Natural killer cell (primary cell): ENCODE results near the gene SH2D7. TPM values are rescaled to one million over a fixed set of nuclear protein-coding genes. Genes with fewer than 3 reads are reported as not detected.

Experiments used
- ATAC-seq, 3 donors: fragments of 150-1000 bp in 2 of 3; fragments of 200-7000 bp in 1 of 3; cut with Tn5 transposase; 1 replicate in 1 of 3; 2 replicates in 2 of 3; pipeline ENCODE4 v1.10.0; 2021; ENCODE audit warnings: mild to moderate bottlenecking in 2 of 3, moderate library complexity in 2 of 3
- DNase-seq, 2 donors: peaks; one replicate each; pipeline versions ENCODE4 v3.0.0 to v3.0.0-alpha.2; 2013 to 2021; ENCODE audit warnings: mixed read lengths in 1 of 2
- H3K27ac ChIP-seq: one replicate; pipeline ENCODE4 v1.5.1; 2013; ENCODE audit warnings: mild to moderate bottlenecking, low read length
- H3K27me3 ChIP-seq: one replicate; pipeline ENCODE4 v1.6.1; 2013; ENCODE audit warnings: low read length; ENCODE audit not compliant: control insufficient read depth, insufficient read depth
- H3K36me3 ChIP-seq: one replicate; pipeline ENCODE4 v1.6.1; 2013; ENCODE audit warnings: low read length; ENCODE audit not compliant: control insufficient read depth, insufficient read depth
- H3K4me1 ChIP-seq: one replicate; pipeline ENCODE4 v1.6.1; 2013; ENCODE audit warnings: low read length; ENCODE audit not compliant: control insufficient read depth, insufficient read depth
- H3K4me3 ChIP-seq: one replicate; pipeline ENCODE4 v1.5.1; 2013; ENCODE audit warnings: low read length
- H3K9me3 ChIP-seq: one replicate; pipeline ENCODE4 v1.6.1; 2013; ENCODE audit warnings: low read length; ENCODE audit not compliant: control insufficient read depth, insufficient read depth
- H3K27ac Mint-ChIP-seq, 2 donors: one replicate each; pipeline ENCODE4 v1.8.0; 2022; ENCODE audit warnings: mild to moderate bottlenecking in 2 of 2, mixed read lengths in 2 of 2, moderate library complexity in 1 of 2
- H3K27me3 Mint-ChIP-seq, 2 donors: one replicate each; pipeline ENCODE4 v1.8.0; 2022; ENCODE audit warnings: low read depth in 2 of 2, mixed read lengths in 2 of 2
- H3K36me3 Mint-ChIP-seq: one replicate; pipeline ENCODE4 v1.8.0; 2022; ENCODE audit warnings: mixed read lengths
- H3K4me1 Mint-ChIP-seq, 2 donors: one replicate each; pipeline ENCODE4 v1.8.0; 2022; ENCODE audit warnings: mixed read lengths in 2 of 2
- H3K4me3 Mint-ChIP-seq: one replicate; pipeline ENCODE4 v1.8.0; 2022; ENCODE audit warnings: mild to moderate bottlenecking, moderate library complexity, mixed read lengths
- H3K9me3 Mint-ChIP-seq, 2 donors: one replicate each; pipeline ENCODE4 v1.8.0; 2022; ENCODE audit warnings: mixed read lengths in 2 of 2
- WGBS: methylation state at CpG from one replicate; pipeline ENCODE4 v1.1.7; 2013; ENCODE audit warnings: missing lambda C conversion rate; ENCODE audit not compliant: insufficient coverage; 5-methylcytosine and 5-hydroxymethylcytosine counted together
- intact Hi-C: fragments of 100-400 bp; cut with micrococcal nuclease; formaldehyde crosslinking; loops from one replicate; pipeline ENCODE4 v1.14.2; 2022
- total RNA-seq, 4 donors: library from RNA; stranded (reverse); fragments of 120-200 nt in 1 of 4; gene quantifications; one replicate each; pipeline versions ENCODE4 v1.2.3 to v1.2.4, GENCODE V29; 2013 to 2022
- TF ChIP-seq, protein P1 (sequence below): fragments of 200-600 bp; IDR thresholded peaks from one replicate; pipeline ENCODE4 v1.8.0; 2022; ENCODE audit warnings: antibody characterized with exemption

The SH2D7 gene
- total RNA-seq, 3 donors from 2014 or later (not counting 1 experiment from before 2014, with no cell fraction given) = not detected

DNA sequence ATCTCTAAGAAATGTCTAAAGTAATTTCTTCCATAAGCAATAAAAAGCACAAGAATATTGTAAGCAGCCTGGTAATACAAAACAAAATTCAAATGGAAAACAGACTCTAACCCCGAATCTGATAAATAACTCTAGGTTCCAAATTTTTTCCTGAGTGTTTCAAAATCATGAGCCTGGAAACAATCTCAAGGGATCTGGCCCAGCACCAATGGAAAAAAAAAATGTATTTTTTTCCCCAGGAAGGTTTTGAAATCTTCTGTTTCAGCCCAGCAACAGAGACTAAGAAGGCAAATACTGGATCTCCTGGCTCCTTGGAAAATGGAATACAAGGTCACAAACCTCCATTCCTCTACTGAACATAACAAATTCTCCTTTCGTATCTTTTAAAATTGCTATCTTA, 27.8 kb upstream of the SH2D7 start:
- ATAC-seq (no peak), DNase-seq (no peak)
- Mint-ChIP-seq H3K27me3 (no peaks in the 10 kb centered on the region), H3K4me1 (peaks cover 14 to 18% of the 10 kb centered on the region in 2 donors), H3K36me3 (no peaks in the 10 kb centered on the region), H3K9me3 (no peaks in the 10 kb centered on the region), H3K4me3 (no peak overlapping the region), H3K27ac (no peak overlapping the region)
- 100% methylated on average over 1 of the region's 2 CpGs for WGBS
- H3K27me3 ChIP-seq = no peaks in the 10 kb centered on the region
- peaks cover 54% of the 10 kb centered on the region for H3K4me1 ChIP-seq
- no peak overlapping the region for H3K4me3 ChIP-seq
- TF ChIP-seq, protein P1, sequence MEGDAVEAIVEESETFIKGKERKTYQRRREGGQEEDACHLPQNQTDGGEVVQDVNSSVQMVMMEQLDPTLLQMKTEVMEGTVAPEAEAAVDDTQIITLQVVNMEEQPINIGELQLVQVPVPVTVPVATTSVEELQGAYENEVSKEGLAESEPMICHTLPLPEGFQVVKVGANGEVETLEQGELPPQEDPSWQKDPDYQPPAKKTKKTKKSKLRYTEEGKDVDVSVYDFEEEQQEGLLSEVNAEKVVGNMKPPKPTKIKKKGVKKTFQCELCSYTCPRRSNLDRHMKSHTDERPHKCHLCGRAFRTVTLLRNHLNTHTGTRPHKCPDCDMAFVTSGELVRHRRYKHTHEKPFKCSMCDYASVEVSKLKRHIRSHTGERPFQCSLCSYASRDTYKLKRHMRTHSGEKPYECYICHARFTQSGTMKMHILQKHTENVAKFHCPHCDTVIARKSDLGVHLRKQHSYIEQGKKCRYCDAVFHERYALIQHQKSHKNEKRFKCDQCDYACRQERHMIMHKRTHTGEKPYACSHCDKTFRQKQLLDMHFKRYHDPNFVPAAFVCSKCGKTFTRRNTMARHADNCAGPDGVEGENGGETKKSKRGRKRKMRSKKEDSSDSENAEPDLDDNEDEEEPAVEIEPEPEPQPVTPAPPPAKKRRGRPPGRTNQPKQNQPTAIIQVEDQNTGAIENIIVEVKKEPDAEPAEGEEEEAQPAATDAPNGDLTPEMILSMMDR = no peak
- no peaks in the 10 kb centered on the region for H3K36me3 ChIP-seq
- H3K27ac ChIP-seq = peak overlapping the region; percentile 54
- H3K9me3 ChIP-seq = no peaks in the 10 kb centered on the region
- intact Hi-C loops = no loop called here

DNA sequence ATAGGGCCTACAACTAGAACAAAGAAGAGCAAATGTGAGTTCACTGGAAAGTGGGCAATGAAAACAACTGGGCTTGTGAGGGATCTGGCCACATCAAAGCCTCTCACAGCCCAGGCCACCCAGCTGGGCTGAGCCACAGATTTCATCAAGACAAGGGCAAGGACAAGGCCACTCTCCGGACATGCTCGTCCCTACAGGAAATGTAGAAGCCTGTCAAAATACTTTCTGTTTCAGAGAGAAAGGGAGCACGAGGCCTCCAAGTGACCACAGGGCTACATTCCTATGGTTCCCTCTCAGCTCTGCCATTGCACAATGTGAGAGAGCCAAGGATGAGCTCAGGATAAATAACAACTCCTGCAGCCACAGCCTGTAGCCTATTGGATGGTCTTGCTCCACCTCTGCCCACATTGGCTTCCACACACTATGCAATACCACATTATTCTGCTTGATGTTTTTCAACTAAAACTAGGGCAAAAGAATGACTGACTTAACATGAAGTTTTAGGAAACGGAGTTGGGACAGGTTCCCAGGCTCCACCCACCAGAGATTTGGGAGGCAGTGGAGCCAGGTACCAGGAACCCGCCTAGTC, 27.0 kb upstream of the SH2D7 start:
- Mint-ChIP-seq H3K4me1 (peaks cover 14 to 15% of the 10 kb centered on the region in 2 donors), H3K9me3 (no peaks in the 10 kb centered on the region), H3K36me3 (no peaks in the 10 kb centered on the region), H3K4me3 (no peak overlapping the region), H3K27ac (no peak overlapping the region), H3K27me3 (no peaks in the 10 kb centered on the region)
- Histone ChIP-seq H3K4me1 (peaks cover 60% of the 10 kb centered on the region), H3K9me3 (no peaks in the 10 kb centered on the region), H3K4me3 (no peak overlapping the region), H3K27ac (peak overlapping the region; percentile 54), H3K27me3 (no peaks in the 10 kb centered on the region), H3K36me3 (no peaks in the 10 kb centered on the region)
- ATAC-seq = peak in 2 of 3 donors; percentile 11 to 41
- peak in 1 of 2 donors; percentile 55 for DNase-seq
- WGBS = 36% methylated on average over 5 of the region's 5 CpGs
- TF ChIP-seq, protein P1 = no peak
- intact Hi-C loops = loop anchor here (5.0 kb wide), 1 partner anchor 37 kb away; no protein-coding TSS in a partner anchor

GRCh38 chr15:78065973-78066946, 26.1 kb upstream of the SH2D7 start:
- intact Hi-C loops = loop anchor here (5.0 kb wide), 1 partner anchor 36 kb away; no protein-coding TSS in a partner anchor
- no peak for DNase-seq

More at GRCh38 chr15:78065973-78066946, 26.1 kb upstream of the SH2D7 start:
- Mint-ChIP-seq H3K4me1 (peaks cover 14 to 15% of the 10 kb centered on the region in 2 donors), H3K9me3 (no peaks in the 10 kb centered on the region), H3K4me3 (peak overlapping the region; percentile 47), H3K36me3 (no peaks in the 10 kb centered on the region), H3K27ac (no peak overlapping the region), H3K27me3 (no peaks in the 10 kb centered on the region)
- TF ChIP-seq, protein P1 = no peak
- H3K4me3 ChIP-seq = no peak overlapping the region
- H3K36me3 ChIP-seq = no peaks in the 10 kb centered on the region
- no peak for ATAC-seq
- WGBS = 37% methylated on average over 6 of the region's 7 CpGs
- no peaks in the 10 kb centered on the region for H3K9me3 ChIP-seq
- no peaks in the 10 kb centered on the region for H3K27me3 ChIP-seq
- H3K4me1 ChIP-seq = peaks cover 64% of the 10 kb centered on the region
- H3K27ac ChIP-seq = peak overlapping the region; percentile 40
